UCSD-AML1 (cell line): Measurements from ENCODE around the gene PCED1B.
"Not testable (repeated sequence)": the region's sequence is repeated elsewhere in the genome, so short reads cannot be mapped to it uniquely, and the experiment has no call there.

Experiments used
- DNase-seq: peaks from one replicate; lab custom pipeline; 2025; ENCODE audit not compliant: unreplicated experiment; lab: John Stamatoyannopoulos, UW

Gene PCED1B

GRCh38 chr12:47205532-47206449, 126.4 kb downstream of the PCED1B start:
- DNase-seq: no peak

- DNase-seq: no peak
Observed at GRCh38 chr12:47206450-47207339, 127.3 kb downstream of the PCED1B start.

- peak; percentile 82 for DNase-seq
Observed at GRCh38 chr12:47207340-47207717, 127.9 kb downstream of the PCED1B start.

- no peak for DNase-seq
Observed at GRCh38 chr12:47207829-47208248, 128.4 kb downstream of the PCED1B start.

GRCh38 chr12:47209014-47209413, 129.6 kb downstream of the PCED1B start:
- no peak for DNase-seq

GRCh38 chr12:47210776-47211175, 131.4 kb downstream of the PCED1B start:
- no peak for DNase-seq

GRCh38 chr12:47212701-47213039, 133.2 kb downstream of the PCED1B start:
- DNase-seq: no peak

GRCh38 chr12:47213396-47213795, 134.0 kb downstream of the PCED1B start:
- no peak for DNase-seq

- DNase-seq: no peak
Observed at GRCh38 chr12:47214001-47214619, 134.7 kb downstream of the PCED1B start.

GRCh38 chr12:47214771-47215170, 135.3 kb downstream of the PCED1B start:
- no peak for DNase-seq

GRCh38 chr12:47216150-47216677, 136.8 kb downstream of the PCED1B start:
- peak; percentile 63 for DNase-seq

- not testable (repeated sequence) for DNase-seq
Observed at GRCh38 chr12:47217595-47217869, 138.1 kb downstream of the PCED1B start.

GRCh38 chr12:47218191-47218654, 138.8 kb downstream of the PCED1B start:
- DNase-seq: no peak

GRCh38 chr12:47219243-47219642, 139.8 kb downstream of the PCED1B start:
- no peak for DNase-seq

GRCh38 chr12:47221256-47222023, 142.0 kb downstream of the PCED1B start:
- DNase-seq: no peak

- no peak for DNase-seq
Observed at GRCh38 chr12:47222520-47223030, 143.2 kb downstream of the PCED1B start.

GRCh38 chr12:47223031-47223847, 143.8 kb downstream of the PCED1B start:
- no peak for DNase-seq

- DNase-seq: no peak
Observed at GRCh38 chr12:47223848-47224213, 144.4 kb downstream of the PCED1B start.

- no peak for DNase-seq
Observed at GRCh38 chr12:47224563-47225133, 145.2 kb downstream of the PCED1B start.
